Right lobe of liver (tissue), 4 donors: ENCODE data around the gene GMPPB.

Source experiments
- POLR2A ChIP-seq: fragments of 450-650 bp; IDR thresholded peaks from one replicate; pipeline ENCODE4 v1.6.1; 2017; ENCODE audit warnings: antibody characterized with exemption, mild to moderate bottlenecking
- TF ChIP-seq, protein P1 (sequence below), 4 donors: fragments of 200-600 bp in 3 of 4; fragments of 450-650 bp in 1 of 4; IDR thresholded peaks; one replicate each; pipeline versions ENCODE4 v1.5.1 to v1.8.0; 2016 to 2022; ENCODE audit warnings: antibody characterized with exemption in 4 of 4, mild to moderate bottlenecking in 2 of 4
- donor health status: DM: no; HTN: no; CAD: no.
- donor health status: DM: no; HTN: no; CAD: no.
- donor health status: DM: no; HTN: yes; CAD: no.

DNA sequence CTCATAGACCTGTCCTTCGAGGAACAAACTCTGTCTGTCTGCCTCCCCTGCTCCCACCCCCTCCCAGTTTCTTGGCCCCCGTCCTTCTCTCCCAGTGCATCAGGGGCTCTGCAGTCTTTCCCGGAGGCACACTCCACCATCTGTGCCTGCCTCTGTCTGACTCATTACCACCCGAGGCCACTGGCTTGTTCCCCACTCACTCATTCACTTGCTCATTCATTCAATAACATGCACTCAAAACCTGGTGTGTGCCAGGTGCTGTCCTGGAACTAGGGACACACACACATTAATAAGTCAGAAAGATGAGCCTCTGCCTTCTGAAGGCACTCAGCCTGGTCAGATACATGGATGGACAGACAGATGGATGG, 16.7 kb downstream of the GMPPB start:
- no peak for TF ChIP-seq POLR2A
- TF ChIP-seq, protein P1, sequence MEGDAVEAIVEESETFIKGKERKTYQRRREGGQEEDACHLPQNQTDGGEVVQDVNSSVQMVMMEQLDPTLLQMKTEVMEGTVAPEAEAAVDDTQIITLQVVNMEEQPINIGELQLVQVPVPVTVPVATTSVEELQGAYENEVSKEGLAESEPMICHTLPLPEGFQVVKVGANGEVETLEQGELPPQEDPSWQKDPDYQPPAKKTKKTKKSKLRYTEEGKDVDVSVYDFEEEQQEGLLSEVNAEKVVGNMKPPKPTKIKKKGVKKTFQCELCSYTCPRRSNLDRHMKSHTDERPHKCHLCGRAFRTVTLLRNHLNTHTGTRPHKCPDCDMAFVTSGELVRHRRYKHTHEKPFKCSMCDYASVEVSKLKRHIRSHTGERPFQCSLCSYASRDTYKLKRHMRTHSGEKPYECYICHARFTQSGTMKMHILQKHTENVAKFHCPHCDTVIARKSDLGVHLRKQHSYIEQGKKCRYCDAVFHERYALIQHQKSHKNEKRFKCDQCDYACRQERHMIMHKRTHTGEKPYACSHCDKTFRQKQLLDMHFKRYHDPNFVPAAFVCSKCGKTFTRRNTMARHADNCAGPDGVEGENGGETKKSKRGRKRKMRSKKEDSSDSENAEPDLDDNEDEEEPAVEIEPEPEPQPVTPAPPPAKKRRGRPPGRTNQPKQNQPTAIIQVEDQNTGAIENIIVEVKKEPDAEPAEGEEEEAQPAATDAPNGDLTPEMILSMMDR (IDR thresholded peaks at IDR 0.05) = no peak
